HG03469 (cell line): ENCODE measurements around the gene COLEC12.

Source experiments
- ATAC-seq: cut with Tn5 transposase; IDR thresholded peaks from one replicate; pipeline ENCODE4 v1.9.1; 2021; ENCODE audit warnings: mild to moderate bottlenecking, moderate library complexity, moderate number of reproducible peaks; ENCODE audit not compliant: unreplicated experiment

The COLEC12 gene

GRCh38 chr18:364256-364826 is 136.2 kb downstream of the COLEC12 start:
- no peak for ATAC-seq

- ATAC-seq: no peak
Measured at GRCh38 chr18:363301-364085, 137.0 kb downstream of the COLEC12 start.

- ATAC-seq: no peak
Measured at GRCh38 chr18:362311-363290, 137.9 kb downstream of the COLEC12 start.

- ATAC-seq: no peak
Measured at GRCh38 chr18:361941-362310, 138.6 kb downstream of the COLEC12 start.

- ATAC-seq: no peak
Measured at GRCh38 chr18:361100-361732, 139.3 kb downstream of the COLEC12 start.

- ATAC-seq: no peak
Measured at GRCh38 chr18:360676-361075, 139.8 kb downstream of the COLEC12 start.

GRCh38 chr18:356778-357177 is 143.7 kb downstream of the COLEC12 start:
- no peak for ATAC-seq

GRCh38 chr18:355678-356077 is 144.8 kb downstream of the COLEC12 start:
- no peak for ATAC-seq

GRCh38 chr18:354471-354870 is 146.0 kb downstream of the COLEC12 start:
- no peak for ATAC-seq

- no peak for ATAC-seq
Measured at GRCh38 chr18:354003-354402, 146.5 kb downstream of the COLEC12 start.

GRCh38 chr18:352438-352837 is 148.1 kb downstream of the COLEC12 start:
- no peak for ATAC-seq

- ATAC-seq: no peak
Measured at GRCh38 chr18:350953-351572, 149.4 kb downstream of the COLEC12 start.

GRCh38 chr18:346600-346999 is 153.9 kb downstream of the COLEC12 start:
- no peak for ATAC-seq

- ATAC-seq: no peak
Measured at GRCh38 chr18:341102-341501, 159.4 kb downstream of the COLEC12 start.

GRCh38 chr18:340044-340443 is 160.5 kb downstream of the COLEC12 start:
- no peak for ATAC-seq

- ATAC-seq: no peak
Measured at GRCh38 chr18:339200-339599, 161.3 kb downstream of the COLEC12 start.

- no peak for ATAC-seq
Measured at GRCh38 chr18:336713-337112, 163.8 kb downstream of the COLEC12 start.

- ATAC-seq: no peak
Measured at GRCh38 chr18:335733-336132, 164.8 kb downstream of the COLEC12 start.

GRCh38 chr18:334575-335132 is 165.8 kb downstream of the COLEC12 start:
- ATAC-seq: no peak
